ENCODE measurements around the gene CBX4.

Gene CBX4

DNA sequence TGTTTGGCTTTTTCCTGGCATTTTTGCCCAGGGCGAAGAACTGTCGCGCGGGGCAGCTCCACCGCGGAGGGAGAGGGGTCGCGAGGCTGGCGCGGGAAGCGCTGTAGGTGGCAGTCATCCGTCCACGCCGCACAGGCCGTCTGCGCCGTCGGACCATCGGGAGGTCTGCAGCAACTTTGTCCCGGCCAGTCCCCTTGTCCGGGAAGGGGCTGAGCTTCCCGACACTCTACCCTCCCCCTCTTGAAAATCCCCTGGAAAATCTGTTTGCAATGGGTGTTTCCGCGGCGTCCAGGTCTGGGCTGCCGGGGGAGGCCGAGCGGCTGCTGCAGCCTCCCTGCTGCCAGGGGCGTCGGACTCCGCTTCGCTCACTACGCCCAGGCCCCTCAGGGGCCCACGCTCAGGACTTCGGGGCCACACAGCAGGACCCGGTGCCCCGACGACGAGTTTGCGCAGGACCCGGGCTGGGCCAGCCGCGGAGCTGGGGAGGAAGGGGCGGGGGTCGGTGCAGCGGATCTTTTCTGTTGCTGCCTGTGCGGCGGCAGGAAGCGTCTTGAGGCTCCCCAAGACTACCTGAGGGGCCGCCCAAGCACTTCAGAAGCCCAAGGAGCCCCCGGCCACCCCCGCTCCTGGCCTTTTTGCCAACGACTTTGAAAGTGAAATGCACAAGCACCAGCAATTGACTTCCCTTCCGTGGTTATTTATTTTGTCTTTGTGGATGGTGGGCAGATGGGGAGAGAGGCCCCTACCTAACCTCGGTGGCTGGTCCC, 2.3 kb upstream of the CBX4 start:
- no peak for DNase-seq

DNA sequence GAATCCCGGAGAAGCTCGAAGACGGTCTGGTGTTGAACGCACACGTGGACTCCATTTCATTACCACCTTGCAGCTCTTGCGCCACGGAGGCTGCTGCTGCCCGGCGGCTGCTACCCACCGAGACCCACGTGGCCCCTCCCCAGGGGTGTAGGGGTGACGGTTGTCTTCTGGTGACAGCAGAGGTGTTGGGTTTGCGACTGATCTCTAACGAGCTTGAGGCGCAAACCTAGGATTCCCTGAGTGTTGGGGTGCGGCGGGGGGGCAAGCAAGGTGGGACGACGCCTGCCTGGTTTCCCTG, 1.7 kb upstream of the CBX4 start:
- DNase-seq, result no peak

DNA sequence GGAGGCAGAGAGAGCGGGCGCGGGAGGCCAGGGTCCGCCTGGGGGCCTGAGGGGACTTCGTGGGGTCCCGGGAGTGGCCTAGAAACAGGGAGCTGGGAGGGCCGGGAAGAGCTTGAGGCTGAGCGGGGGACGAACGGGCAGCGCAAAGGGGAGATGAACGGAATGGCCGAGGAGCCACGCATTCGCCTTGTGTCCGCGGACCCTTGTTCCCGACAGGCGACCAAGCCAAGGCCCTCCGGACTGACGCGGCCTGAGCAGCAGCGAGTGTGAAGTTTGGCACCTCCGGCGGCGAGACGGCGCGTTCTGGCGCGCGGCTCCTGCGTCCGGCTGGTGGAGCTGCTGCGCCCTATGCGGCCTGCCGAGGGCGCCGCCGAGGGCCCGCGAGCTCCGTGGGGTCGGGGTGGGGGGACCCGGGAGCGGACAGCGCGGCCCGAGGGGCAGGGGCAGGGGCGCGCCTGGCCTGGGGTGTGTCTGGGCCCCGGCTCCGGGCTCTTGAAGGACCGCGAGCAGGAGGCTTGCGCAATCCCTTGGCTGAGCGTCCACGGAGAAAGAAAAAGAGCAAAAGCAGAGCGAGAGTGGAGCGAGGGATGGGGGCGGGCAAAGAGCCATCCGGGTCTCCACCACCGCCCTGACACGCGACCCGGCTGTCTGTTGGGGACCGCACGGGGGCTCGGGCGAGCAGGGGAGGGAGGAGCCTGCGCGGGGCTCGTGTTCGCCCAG, 1.2 kb upstream of the CBX4 start:
- DNase-seq, result no peak

DNA sequence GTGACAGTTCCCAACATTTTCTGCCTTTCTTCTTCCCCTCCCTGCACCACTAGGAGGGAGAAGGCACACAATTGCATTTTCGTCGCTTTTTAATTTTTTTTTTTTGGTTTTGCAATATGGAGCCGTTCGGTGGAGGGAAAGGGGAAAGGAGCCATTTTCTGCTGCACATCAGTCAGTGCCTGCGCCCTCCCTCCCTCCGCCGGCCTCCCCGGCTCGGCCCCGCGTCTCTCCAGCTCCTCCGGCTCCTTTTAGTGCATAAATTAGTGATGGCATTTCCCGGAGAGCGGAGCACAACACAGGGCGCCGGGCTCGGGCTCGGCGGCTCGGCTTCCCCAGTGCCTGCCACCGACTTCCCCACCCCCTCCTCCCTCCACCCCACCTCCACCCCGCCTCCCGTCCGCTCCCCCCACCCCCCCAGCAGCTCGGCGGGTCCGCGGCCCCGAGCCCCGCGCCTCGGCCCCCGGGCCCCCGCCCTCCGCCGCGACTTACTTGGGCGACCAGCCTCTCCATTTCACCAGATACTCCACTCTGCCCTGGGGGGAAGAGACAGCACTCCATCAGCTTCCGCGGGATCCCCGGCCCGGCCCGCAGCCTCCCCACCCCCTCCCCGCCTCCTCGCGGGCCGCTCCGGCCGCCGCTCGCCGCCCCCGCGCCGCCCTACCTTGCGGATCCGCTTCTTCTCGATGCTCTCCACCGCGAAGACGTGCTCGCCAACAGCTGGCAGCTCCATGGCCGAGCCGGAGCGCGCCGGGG, 542 bp downstream of the CBX4 start:
- peak; percentile 56 to 64 for DNase-seq

DNA sequence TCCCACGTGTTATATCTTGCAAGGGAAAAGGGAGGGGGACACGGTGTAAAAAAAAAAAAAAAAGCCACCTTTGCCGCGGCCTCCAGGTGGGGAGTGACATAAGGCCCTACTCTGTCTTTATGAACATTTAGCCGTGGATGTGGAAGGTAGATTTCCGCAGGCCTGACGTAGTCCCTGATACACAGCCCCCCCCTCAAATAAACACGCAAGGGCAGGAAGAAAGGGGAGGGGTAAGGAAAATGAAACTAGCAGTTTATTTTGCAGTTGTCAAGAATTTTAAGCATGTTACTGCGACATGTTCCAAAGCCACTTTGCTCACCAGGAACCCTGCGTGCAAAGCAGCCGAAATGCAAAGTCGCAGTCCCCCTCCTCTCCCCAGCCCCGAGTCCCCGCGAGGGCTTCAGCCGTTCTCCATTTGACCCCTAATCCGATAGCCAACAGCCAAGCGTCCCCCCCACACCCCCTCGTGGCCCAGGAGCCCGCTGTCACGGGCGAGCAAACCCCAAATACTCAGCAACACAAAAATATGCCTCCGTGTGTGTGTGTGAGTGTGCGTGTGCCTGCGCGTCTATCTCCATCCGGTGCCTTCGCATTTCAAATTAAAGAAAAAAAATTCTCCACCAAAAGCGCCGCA, 1.2 kb downstream of the CBX4 start:
- DNase-seq, result no peak

DNA sequence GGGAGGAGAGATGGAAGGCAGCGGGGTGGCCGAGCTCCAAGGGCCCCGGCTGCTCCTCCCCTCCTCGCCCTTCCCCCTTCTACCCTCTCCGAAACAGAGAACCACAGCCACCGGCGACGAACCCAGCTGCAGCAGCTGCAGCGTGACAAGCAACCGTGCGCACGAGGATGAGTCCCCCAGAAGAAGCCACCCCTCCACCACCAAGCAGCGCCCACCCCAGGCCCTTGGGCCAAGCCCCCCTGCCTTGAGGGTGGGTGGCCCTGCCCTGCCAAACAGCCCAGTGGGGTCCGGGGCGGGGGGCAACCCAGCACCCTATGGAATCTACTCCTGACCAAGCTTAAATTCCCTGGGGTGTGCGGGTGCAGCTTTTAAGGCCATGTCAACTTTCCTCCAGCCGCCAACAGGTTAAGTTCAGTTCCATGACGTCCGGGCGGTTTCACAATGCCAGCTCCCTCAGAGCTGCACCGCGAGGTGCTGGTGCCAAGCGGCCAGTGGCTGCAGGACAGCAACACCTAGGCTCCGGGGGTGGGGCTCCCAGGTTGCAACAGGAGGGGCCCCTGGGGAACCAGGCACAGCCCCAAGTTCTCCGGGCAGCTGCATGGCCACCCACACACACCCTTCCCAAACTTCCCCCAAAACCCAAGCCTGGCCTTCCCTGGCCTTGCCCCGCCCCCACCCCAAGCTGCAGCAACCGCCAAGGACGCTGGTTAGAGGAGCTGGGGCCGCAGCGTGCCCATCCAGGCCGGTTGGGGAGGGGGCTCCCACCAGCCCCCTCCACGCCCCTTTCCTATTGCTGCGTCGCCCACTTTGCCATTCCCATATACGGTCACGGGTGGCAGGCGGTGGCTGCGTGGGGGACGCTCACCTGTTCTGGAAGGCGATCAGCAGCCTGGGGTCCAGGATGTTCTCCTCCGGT, 2.0 kb downstream of the CBX4 start:
- no peak for DNase-seq

DNA sequence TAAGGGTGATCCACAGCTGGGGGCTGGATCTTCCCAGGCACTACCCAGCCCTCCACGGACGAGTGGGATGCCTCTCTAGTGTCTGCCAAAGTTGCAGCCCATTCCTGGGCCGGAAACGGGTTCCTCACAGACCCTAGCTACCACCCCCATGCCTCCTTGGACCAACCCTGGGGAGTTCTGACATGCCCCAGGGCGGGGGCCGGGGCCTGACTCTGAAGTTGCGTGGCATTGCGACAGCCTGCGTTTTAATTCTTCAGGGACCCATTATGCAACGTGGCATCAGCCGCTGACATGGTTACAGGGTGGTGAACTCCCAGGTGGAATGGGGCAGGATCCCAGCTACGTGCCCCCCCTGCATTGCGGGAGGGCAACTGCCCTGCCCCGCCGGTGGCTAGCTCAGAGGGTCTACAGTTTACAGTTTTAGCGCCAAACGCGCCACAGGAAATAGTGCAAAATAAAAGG, 2.7 kb downstream of the CBX4 start:
- no peak for DNase-seq

DNA sequence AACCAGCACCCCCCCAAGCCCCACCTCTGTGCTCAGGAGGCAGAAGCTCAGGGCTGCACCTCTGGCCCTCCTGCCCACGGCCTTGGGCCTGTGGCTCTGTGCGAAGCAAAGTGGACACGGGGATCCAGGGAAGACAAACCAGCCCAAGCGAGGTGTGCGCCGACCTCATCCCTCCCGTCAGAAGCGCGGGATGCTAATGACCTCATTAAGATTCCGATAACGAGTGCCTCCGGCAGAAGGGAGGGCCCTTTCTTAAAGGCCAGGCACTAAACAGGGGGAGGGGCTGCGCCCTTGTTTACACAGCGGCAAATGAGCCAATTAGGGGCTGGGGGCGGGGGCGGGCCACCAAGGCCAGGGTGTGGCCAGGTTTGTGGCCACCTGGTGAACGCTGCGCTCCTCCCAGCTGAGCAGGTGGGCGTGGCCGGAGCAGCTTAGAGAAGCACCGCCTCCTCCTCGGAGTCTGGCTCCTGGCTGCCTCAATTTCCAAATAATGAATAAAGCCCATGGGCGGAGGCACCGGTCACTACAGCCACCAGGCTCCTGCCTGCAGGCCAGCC, 3.2 kb downstream of the CBX4 start:
- DNase-seq, result no peak

DNA sequence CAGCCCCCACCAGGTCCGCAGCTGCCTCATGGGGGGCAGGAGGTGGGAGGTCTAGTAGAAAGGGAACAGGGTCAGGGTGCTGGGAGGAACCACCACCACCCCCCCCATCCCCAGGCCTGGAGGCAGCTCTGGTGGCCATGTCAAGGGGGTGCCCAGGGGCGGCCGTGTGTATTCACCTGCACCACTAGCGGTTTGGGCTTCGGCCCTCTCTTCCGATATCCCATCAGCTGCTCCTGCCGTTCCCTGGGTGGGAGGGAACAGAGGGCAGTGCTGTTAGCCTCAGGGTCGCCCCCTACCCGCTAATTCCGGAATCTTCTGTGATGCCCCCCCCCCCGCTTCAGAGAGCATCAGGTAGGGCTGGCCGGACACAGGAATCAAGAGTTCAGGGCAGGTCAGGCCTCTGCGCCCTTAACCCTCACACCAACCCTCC, 3.8 kb downstream of the CBX4 start:
- no peak for DNase-seq

DNA sequence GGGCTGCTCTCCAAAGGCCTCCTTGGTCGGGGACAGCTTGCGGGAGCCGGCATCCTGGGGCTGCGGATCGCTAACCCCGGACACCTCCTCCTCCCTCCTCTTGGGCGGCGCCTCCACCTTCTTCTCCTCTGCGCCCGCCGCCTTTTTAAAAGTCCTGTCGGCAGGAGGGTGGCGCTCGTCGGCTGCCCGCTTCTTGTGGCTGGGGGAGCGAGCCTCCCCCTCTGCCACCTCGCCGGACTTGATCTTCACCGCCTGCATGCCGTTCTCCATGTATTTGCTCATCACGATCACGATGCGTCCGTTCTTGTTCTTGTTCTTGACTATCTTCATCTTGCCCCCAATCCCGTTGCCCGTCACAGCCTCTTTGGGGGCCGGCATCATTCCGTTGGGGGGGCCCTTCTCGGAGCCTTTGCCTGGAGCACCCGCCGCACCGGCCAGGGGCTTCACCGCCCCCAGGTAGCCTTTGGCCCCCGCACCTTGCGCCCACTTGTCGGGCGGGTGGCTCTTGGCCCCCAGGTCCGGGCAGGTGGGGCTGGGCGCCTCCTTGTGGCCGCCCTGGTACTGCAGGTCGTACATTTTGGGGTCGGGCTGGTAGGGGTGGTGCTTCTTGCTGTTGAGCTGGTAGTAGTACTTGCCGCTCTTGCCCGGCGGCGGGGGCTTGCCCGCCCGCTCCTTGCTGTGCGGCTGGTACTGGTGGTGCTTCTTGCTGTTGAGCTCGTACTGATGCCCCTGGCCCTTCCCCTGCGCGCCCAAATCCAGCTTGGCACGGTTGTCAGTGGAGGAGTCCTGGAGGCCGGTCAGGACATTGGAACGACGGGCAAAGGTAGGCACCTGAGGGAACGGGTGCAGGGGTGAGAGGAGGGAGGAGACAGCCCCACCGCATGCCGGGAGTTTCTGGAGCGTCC, 4.4 kb downstream of the CBX4 start:
- DNase-seq, result no peak

DNA sequence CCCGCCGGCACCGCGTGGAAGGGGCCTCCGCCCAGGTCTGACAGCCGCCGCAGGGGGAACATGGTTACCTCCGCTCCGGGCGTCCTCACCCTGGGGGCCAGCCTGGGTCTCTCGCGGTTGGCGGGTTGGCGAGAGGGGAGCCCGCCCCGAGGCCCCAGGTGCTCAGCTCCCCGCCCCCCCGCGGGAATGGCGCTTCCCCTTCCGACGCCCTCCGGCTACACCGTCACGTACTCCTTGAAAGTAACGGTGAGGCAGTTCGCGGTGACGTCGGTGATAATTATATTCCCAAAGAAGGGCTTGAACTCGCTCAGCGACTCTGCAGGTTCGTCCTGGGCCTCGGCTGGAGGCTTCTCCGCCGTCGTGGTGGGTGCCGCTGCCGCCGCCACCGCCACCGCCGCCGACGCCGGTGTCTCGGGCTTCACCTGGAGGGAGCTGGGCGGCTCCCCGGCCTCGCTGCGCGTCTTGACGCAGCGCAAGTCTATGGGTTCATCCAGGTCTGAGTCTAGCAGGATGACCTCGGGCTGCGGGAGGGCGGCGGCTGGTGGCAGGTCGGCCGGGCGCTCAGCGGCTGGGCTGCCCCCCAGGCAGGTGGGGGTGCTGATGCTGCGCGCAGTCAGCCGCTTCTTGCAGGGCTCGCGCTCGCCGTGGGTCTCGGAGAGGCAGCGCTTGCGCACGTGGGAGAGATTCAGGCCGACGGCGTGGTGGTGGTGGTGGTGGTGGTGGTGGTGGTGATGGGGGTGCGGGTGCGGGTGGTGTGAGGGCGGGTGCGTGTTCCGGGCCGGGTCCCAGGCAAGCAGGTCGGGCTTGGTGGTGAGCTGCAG, 5.3 kb downstream of the CBX4 start:
- DNase-seq, result no peak

DNA sequence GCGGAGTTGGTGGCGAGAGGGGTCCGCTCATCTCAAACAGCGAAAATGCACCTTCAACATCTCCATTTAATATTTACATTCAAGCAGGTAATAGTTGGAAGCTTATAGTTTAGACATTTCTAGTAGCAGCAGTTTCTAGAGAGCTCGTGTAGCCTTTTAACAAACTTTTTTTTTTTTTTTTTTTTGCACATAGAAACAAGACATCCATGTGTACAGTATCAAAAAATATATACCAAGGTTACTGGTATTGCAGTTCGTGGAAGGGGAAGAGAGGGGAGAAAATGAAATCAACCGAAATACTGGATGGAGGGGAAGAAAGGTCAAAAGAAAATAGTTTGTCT, 6.2 kb downstream of the CBX4 start:
- no peak for DNase-seq

DNA sequence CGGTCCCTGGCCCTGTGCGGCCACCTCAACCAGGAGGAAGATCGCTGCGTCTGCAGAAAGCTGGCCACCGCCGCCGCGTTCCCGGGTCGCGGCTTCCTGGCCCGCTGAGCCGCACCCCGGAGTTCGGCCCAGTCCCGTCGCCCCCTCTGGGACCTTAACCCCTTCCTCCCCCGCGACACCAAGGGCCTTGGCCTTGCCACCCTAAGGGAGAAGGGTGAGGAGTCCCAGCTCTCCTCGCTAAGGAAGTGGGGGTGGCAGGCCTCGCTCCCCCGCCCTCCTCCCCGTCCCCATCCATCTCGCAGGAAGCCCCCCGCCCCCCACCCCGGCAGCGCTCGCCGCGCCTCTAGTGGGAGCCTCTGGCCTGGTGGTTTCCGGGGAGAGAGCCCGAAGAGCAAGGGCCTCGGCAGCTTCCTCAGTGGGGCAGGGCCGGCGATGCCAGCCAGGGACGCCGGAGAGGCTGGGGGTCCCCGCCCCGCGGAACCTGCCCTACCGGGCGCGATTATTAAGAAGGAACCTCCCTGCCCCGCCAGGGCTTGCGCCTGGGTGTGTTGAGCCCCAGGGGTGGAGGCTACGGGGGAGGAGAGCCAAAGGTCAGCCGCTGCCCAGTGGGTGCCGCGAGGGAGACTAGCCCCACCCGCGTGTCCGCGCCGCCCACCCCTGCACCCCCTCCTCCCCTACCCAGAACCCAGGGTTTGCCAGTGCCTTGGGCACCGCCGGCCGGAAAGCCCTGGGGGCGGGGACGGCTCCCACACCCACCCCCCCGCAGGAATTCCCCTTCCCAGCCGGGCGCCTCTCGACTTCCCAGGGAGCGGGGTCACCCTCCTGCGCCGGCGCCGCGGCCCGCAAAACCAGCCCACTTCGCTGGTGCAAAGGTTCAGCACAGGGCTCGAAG, 6.8 kb downstream of the CBX4 start:
- peak in 1 of 2 donors; percentile 38 for DNase-seq

DNA sequence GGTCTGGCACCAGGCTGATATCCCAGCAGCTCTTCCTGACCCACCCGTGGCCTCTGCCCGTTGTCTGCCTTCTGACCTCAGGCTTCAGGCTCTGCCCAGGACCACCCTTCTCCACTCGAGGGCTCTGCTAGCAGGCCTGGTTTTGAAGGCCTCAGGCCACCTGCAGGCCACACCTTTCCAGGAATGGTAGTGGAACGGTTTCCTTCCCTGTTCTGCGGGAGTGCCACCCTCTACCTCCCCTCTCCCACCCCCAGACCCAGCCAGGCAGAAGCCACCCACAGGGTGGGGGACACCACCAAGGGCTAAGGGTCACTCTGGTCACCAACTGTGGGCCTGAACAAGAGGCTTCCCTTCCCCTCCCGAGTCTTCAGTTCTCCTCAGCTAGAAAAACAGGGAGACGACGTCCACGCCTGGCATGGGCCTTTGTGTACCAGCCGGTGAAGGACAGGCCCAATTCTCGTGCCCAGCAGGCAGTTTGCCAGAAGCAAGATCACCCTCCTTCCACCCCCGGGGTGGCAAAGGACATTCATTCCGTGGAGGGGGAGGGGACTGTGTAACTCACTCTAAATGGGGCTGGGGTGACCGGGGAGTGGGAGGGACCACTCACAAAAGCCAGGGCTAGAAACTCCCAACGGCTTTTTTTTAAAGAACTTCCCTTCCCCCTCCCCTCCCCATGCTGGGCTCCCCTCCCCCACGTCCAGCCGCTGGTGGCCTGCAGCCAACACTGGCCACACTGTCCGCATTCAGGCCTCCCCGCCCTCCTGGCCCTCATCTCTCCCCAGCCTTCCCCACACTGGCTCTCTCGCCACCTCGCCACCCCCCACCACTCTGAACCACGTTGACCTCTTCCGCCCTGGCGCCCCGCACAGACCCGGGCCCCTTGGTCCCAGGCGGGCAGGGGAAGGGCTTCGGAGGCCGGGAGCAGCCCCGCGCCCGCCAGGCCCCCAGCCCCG, 7.7 kb downstream of the CBX4 start:
- DNase-seq, result peak; percentile 81 to 82

DNA sequence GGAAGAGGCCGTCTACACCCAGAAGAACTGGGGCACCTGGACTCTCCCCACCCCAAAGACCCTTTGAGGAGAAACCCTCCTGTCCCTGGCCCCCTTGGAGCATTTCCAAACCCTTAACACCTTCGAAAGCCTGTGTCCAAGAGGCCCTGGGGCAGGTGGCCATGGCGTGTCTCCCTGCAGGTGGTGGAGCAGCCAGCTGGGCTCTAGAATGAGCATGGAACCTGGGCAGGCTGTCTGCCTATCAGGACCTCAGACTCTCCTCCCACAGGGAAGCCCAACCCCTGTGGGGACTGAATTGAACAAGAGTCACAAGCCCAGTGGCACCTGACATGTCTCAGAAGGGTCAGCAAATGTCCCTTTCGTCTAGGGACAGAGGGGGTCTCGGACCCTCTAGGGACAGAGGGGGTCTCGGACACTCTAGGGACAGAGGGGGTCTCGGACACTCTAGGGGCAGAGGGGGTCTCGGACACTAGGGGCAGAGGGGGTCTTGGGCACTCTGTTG, 8.4 kb downstream of the CBX4 start:
- no peak for DNase-seq

DNA sequence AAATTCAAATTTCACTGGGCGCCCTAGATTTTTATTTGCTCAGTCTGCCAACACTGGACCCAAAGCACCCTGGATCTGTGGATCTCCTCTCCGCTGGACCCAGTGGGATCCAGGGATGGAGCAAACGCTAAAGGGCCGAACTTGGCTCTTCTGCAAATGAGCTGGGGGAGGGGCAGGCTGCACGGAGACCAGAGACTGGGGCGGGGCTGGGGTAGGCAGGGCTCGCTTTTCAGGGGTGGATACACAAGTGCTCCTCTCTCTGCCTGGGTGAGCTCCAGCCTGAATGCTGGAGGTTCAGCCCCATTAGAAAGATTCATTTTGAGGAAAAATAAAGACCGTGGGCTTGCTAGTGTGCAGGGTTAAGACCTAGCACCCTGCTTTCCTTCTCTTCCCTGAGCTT, 8.9 kb downstream of the CBX4 start:
- DNase-seq, result no peak

DNA sequence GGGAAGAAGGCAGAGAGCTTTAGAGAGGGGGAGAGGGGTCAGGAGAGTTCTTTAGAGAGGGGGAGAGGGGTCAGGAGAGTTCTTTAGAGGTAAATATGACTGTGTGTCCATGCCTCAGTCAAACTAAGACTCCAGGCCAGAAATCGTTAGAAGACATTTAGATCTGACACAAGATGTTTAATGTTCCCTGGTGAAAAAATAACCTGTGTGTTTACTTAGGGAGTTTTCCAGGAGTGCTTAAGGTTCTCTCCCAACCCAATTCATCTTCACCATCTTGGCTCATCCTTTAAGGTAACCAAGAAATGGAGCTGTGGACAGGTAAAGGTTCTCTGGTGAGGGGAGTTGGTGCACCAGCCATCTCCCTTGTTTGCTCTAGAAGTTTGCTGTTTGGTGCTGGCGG, 9.8 kb downstream of the CBX4 start:
- no peak for DNase-seq

DNA sequence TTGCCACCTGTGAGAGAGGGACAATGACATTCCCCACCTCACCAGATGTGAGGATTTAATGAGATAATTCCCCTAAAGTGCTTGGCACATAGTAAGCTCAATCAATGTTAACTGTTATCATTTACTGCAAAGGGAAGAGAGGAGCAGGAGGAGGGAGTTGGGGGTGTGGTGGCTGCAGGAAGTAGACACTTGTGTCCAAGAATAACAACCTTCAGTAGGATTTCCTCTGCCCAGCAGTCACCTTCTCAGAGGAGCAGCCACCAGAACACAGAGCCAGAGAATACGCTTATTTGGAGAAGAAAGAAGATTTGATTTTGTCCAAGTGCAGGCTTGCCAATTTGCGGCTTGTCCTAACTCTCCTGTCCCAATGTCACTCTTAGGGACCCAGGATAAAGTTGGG, 10.2 kb downstream of the CBX4 start:
- no peak for DNase-seq
